Breast epithelium (tissue), 3 donors: ENCODE measurements around the gene AGBL5.

Experiments
- CTCF ChIP-seq, 3 donors: fragments of 450-650 bp; IDR thresholded peaks; one replicate each; pipeline ENCODE4 v1.5.1; 2016 to 2017; ENCODE audit warnings: antibody characterized with exemption in 3 of 3, mild to moderate bottlenecking in 3 of 3, moderate library complexity in 3 of 3
- POLR2A ChIP-seq: fragments of 450-650 bp; IDR thresholded peaks from one replicate; pipeline ENCODE4 v1.6.1; 2016; ENCODE audit warnings: antibody characterized with exemption, mild to moderate bottlenecking, moderate library complexity

- no peak for TF ChIP-seq CTCF (IDR thresholded peaks at IDR 0.05)
- no peak for TF ChIP-seq POLR2A
These were observed 28.0 kb downstream of the AGBL5 start for GRCh38 chr2:27079233-27080139.
